Measurements from ENCODE around the gene ATP12A. TPM values are rescaled to one million over a fixed set of nuclear protein-coding genes. Genes with fewer than 3 reads are reported as not detected.

The ATP12A gene
- total RNA-seq, 2 experiments from 2014 or later = 4.4 TPM

- no peak for DNase-seq
- H3K36me3 Mint-ChIP-seq (ENCODE audit: low read depth) = no peaks in the 10 kb centered on the region
- no peak for TF ChIP-seq CTCF (IDR thresholded peaks at IDR 0.05)
- POLR2A ChIA-PET = interaction anchor here (1.0 kb wide), 1 partner anchor 234 kb away, joined by 3 read pairs; no protein-coding TSS in a partner anchor
- no peaks in the 10 kb centered on the region for H3K9me3 Mint-ChIP-seq
- intact Hi-C loops (cut with micrococcal nuclease) = no loop called here
- no peak overlapping the region for H3K4me3 Mint-ChIP-seq
- peaks cover 11% of the 10 kb centered on the region for H3K4me1 Mint-ChIP-seq (ENCODE audit: low read depth)
- ATAC-seq = no peak
- CTCF ChIA-PET = interaction anchor here (1.3 kb wide), 1 partner anchor 138 kb away, joined by 3 read pairs; no protein-coding TSS in a partner anchor
- H3K27ac Mint-ChIP-seq = no peak overlapping the region
- peaks cover 35% of the 10 kb centered on the region for H3K27me3 Mint-ChIP-seq
Observed at GRCh38 chr13:24744247-24744646, 64.0 kb downstream of the ATP12A start.

DNA sequence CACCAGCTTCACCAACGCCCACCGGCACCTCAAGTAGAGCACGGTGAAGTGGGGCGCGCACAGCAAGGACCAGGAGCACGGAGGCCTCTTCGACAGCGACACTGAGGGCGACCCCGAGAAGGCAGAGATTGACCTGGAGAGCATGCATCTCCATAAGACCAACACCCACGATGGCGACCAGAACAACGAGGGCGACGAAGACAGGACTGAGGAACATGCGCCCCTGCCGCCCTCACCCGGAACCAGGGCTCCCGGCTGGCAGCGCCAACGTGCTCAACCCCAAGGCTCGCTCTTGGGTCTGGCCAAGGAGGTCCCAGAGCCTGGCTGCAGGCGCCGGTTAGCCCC lies 65.3 kb downstream of the ATP12A start:
- peaks cover 42% of the 10 kb centered on the region for H3K27me3 Mint-ChIP-seq

DNA sequence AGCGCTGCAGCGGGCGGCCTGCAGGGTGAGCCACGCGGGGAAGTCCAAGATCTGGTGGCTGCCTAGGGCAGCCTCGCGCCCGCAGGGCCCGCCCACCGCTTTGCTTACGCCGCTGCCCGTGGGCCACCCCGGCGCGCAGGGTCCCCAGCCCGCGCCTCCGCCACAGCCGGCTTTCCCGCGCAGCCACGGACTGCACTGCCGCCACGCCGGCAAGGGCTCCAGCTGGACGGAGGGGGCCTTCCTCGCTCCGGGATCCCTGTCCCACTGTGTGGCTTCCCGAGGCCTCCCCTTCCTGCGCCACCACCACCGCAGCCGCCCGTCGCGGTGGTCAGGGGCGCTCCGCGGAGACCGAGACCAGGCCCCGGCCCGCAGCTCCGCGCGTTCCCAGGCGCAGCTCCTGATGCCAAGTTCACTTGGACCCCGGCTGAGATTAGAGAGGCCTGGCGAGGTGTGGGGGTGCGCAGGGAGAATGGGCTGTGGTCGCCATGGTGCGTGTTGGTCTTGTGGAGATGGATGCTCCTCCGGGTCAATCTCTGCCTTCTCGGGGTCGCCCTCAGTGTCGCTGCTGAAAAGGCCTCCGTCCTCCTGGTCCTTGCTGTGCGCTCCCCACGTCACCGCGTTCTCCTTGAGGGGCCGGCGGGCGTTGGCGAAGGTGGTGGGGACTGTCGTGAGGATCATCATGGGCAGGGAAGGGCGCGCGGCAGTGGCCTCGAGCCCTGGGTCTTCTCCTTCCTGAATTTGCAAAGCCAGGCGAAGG lies 65.8 kb downstream of the ATP12A start:
- H3K9me3 Mint-ChIP-seq = no peaks in the 10 kb centered on the region
- CTCF ChIA-PET = interaction anchor here (1.0 kb wide), 2 partner anchors 37 to 249 kb away, joined by 3 read pairs; no protein-coding TSS in a partner anchor
- ATAC-seq = no peak
- POLR2A ChIA-PET = no interaction called here
- no peak overlapping the region for H3K27ac Mint-ChIP-seq
- no peak for TF ChIP-seq CTCF (IDR thresholded peaks at IDR 0.05)
- H3K4me1 Mint-ChIP-seq (ENCODE audit: low read depth) = peaks cover 11% of the 10 kb centered on the region
- no peak overlapping the region for H3K4me3 Mint-ChIP-seq
- peaks cover 43% of the 10 kb centered on the region for H3K27me3 Mint-ChIP-seq
- intact Hi-C loops (cut with micrococcal nuclease) = no loop called here
- no peak for DNase-seq
- no peaks in the 10 kb centered on the region for H3K36me3 Mint-ChIP-seq (ENCODE audit: low read depth)

More for the DNA sequence above, 65.3 kb downstream of the ATP12A start:
- intact Hi-C loops (cut with micrococcal nuclease) = no loop called here
- H3K4me1 Mint-ChIP-seq (ENCODE audit: low read depth) = peaks cover 11% of the 10 kb centered on the region
- CTCF ChIA-PET = no interaction called here
- no peak overlapping the region for H3K4me3 Mint-ChIP-seq
- H3K36me3 Mint-ChIP-seq (ENCODE audit: low read depth) = no peaks in the 10 kb centered on the region
- no peaks in the 10 kb centered on the region for H3K9me3 Mint-ChIP-seq
- no peak for TF ChIP-seq CTCF (IDR thresholded peaks at IDR 0.05)
- DNase-seq = no peak
- no peak overlapping the region for H3K27ac Mint-ChIP-seq
- POLR2A ChIA-PET = no interaction called here
- no peak for ATAC-seq

DNA sequence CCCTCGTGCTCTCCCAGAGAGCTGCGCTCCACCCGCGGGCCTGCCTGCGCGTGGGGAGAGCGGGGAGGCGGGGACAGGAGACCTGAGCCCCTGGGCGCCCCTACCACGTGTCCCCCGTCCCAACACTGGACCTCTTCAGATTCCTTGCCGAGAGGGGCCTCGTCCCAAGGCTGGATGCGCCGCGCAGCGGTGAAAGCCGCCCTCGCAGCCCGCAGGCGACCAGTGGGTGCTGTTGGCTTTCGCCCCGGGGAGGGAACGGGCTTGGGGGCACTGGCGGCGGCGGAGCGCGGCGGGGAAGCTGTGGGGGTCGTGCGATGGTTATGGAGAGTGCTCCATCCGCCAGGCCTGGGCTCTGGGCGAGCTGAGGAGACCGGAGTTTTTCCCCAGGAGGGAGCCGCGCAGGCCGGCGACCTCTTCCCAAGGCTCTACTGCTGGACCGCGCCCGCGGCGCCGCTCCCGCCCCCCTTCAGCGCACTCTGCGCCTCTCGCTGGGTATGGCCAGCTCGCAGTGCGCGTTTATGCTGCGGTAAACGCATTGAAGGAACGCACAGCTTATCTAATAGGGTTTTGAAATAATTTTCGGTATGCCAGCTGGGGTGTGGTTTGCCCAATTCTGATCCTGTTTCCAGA lies 66.5 kb downstream of the ATP12A start:
- TF ChIP-seq CTCF (IDR thresholded peaks at IDR 0.05) = no peak
- ChIA-PET CTCF (interaction anchor here (1.0 kb wide), 3 partner anchors 12 to 248 kb away, joined by 3 to 5 read pairs (median 3); no protein-coding TSS in a partner anchor), POLR2A (no interaction called here)
- Mint-ChIP-seq H3K36me3 (ENCODE audit: low read depth) (no peaks in the 10 kb centered on the region), H3K27me3 (peaks cover 44% of the 10 kb centered on the region), H3K4me1 (ENCODE audit: low read depth) (peaks cover 11% of the 10 kb centered on the region), H3K27ac (no peak overlapping the region), H3K4me3 (peak overlapping the region; percentile 44), H3K9me3 (no peaks in the 10 kb centered on the region)
- DNase-seq (peak; percentile 23), ATAC-seq (no peak)
- intact Hi-C loops (cut with micrococcal nuclease) = no loop called here
